IMR-90 (cell line): ENCODE measurements around the gene ANKRD44.

Experiments used
- CEBPB ChIP-seq: IDR thresholded peaks from 2 replicates; pipeline ENCODE4 v1.6.1; 2012; ENCODE audit warnings: low read depth, low read length, improper control_type of control experiment
- MAZ ChIP-seq: IDR thresholded peaks from 2 replicates; pipeline ENCODE4 v1.6.1; 2012; ENCODE audit warnings: low read depth, mild to moderate bottlenecking, low read length, improper control_type of control experiment, moderate library complexity, borderline replicate concordance
- POLR2A ChIP-seq: IDR thresholded peaks from 2 replicates; pipeline ENCODE4 v1.6.1; 2012; ENCODE audit warnings: mild to moderate bottlenecking, low read depth, low read length
- RCOR1 ChIP-seq: IDR thresholded peaks from 2 replicates; pipeline ENCODE4 v1.6.1; 2012; ENCODE audit warnings: mild to moderate bottlenecking, low read length, improper control_type of control experiment; ENCODE audit not compliant: insufficient replicate concordance
- SMC3 ChIP-seq: fragments of 150-350 bp; IDR thresholded peaks from 2 replicates; pipeline ENCODE4 v1.6.1; 2016; ENCODE audit warnings: low read depth, mild to moderate bottlenecking, antibody characterized with exemption, low read length, moderate library complexity
- TF ChIP-seq, protein P1 (sequence below): conservative IDR thresholded peaks from 2 replicates; pipeline ENCODE4 v1.5.1; 2012; ENCODE audit warnings: mild to moderate bottlenecking, low read depth, low read length, improper control_type of control experiment

DNA sequence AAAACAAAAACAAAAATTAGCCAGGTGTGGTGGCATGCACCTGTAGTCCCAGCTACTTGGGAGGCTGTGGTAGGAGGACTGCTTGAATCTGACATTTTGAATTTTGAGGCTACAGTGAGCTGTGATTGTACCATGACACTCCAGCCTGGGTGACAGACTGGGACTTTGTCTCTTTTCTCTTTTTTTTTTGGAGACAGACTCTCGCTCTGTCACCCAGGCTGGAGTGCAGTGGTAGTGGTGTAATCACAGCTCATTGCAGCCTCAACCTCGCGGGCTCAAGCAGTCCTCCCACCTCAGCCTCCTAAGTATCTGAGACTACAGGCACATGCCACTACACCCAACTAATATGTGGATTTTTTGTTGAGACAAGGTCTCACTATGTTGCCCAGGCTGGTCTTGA lies 35.6 kb downstream of the ANKRD44 start:
- TF ChIP-seq, protein P1, sequence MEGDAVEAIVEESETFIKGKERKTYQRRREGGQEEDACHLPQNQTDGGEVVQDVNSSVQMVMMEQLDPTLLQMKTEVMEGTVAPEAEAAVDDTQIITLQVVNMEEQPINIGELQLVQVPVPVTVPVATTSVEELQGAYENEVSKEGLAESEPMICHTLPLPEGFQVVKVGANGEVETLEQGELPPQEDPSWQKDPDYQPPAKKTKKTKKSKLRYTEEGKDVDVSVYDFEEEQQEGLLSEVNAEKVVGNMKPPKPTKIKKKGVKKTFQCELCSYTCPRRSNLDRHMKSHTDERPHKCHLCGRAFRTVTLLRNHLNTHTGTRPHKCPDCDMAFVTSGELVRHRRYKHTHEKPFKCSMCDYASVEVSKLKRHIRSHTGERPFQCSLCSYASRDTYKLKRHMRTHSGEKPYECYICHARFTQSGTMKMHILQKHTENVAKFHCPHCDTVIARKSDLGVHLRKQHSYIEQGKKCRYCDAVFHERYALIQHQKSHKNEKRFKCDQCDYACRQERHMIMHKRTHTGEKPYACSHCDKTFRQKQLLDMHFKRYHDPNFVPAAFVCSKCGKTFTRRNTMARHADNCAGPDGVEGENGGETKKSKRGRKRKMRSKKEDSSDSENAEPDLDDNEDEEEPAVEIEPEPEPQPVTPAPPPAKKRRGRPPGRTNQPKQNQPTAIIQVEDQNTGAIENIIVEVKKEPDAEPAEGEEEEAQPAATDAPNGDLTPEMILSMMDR, result no peak
- TF ChIP-seq MAZ (no peak), POLR2A (no peak), RCOR1 (no peak), SMC3 (no peak), CEBPB (no peak)
